Amygdala (tissue), 56 donors: ENCODE measurements around the gene S100A8.
"Not testable (repeated sequence)": the region's sequence is repeated elsewhere in the genome, so short reads cannot be mapped to it uniquely, and the experiment has no call there.

Experiments used
- DNase-seq, 56 donors: peaks; one replicate each; lab custom pipeline; 2025; lab: John Stamatoyannopoulos, UW

The S100A8 gene

DNA sequence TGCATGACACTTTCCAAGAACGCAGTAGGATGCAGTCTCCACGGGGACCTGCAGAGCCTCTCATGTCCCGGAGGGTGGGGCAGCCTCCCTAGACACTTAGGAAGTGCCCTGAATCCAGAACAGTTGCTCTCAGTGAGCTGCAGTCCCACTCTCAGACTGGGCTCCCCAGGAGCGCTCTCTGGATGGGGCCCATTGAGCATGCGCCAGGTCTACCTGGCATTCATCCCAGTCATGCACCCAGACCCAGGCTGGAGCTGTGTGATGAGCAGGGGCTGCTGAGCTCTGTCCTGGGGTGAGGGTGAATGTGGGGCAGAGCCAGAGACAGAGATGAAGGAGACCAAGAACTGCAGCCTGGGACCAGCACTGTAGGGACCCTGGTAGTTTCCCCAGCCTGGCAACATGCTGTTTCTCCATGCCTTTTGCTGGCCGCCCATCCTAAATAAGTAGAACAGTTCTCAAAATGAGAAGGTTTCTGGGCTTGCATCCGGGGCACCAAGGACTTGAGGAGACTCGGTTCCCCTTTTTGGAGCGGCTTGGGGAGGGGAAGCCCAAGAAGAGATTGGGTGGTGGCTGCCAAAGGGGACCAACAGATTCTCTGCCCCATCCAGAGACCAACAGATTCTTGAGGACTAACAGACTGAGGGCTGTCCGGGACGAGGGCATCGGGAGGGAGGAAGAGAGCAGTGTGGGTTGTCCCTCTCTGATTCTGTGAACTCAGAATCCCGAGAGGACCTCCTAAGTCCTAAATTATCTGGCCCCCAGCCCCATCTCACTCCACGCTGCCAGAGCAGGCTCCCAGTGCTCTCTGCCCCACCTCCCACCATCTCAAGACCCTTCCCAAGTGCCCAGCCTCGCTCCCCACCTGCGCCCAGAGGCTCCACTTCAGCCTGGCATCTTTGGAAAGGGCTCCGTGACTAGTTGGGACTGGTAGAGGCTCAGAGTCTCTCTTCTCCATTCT, 41.2 kb downstream of the S100A8 start:
- no peak for DNase-seq

DNA sequence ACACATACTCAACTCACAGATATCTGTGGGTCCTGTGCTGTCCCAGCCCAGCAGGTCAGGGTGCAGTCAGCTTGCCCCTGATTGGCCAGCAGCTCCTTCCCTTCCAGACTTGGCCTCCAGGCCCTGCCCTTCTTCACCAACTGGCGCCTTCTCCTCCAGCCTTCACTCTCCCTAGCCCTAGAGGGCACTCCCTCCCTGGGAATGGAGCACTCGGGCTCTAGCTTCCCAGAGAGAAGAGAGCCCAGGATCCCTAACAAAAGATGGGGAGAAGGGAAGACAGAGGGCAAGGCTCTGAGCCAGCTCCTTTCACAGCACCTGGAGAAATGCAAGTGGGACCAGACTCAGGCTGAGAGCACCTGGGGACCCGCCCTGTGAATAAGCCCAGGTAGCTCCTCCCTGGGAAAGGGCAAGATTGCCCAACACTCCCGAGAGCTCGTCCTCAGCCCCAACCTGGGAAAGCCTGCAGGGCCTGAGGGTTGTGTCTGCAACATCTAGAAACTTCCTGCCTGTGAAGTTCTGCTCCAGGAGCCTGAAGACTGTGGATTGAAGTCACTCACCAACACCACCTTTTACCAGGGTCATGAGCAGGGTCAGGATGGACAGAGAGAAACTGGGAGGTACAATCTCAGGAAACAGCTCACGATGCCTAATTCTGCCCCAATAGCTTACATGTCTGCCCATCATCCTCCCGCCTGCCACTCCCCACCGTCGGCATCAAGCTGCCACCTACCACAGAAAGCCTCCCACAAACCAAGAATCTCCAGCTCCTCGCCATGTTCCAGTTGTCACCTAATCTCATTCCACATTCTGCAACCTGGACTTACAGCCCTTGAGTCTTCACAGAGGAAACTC, 42.1 kb downstream of the S100A8 start, which contains the start of gene PGLYRP4:
PGLYRP4 (minus strand) TSS at position 331 of the 852 bp plus-strand sequence. CDS start 909 bp downstream, outside the sequence.
- no peak for DNase-seq

DNA sequence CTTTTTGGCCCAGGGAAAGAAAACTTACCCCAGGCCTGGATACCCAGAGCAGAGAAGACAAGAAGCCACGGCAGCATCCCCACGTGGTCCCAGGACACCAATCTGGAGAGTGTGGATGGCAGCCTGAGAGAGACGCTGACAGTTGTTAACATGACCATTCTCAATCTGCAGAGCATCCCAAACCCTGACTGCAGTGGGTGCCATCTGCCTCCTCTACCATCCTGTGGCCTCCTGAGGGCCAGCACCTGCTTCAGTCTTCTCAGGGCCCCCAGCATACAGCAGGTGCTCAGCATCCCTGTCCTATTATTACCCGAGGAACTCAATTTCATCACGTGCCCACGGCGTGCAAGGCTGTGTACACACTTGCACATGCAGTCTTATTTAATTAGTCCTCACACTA, 43.0 kb downstream of the S100A8 start:
- DNase-seq: no peak

DNA sequence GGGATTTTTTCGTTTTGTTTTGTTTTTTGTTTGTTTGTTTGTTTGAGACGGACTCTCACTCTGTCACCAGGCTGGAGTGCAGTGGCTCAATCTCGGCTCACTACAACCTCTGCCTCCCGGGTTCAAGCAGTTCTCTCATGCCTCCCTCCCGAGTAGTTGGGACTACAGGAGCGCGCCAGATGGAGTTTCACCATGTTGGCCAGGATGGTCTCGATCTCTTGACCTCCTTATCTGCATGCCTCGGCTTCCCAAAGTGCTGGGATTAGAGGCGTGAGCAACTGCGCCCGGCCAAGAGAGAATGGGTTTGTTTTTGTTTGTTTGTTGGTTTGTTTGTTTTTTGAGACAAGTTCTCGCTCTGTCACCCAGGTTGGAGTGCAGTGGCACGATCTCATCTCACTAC, 43.8 kb downstream of the S100A8 start:
- DNase-seq: not testable (repeated sequence)

DNA sequence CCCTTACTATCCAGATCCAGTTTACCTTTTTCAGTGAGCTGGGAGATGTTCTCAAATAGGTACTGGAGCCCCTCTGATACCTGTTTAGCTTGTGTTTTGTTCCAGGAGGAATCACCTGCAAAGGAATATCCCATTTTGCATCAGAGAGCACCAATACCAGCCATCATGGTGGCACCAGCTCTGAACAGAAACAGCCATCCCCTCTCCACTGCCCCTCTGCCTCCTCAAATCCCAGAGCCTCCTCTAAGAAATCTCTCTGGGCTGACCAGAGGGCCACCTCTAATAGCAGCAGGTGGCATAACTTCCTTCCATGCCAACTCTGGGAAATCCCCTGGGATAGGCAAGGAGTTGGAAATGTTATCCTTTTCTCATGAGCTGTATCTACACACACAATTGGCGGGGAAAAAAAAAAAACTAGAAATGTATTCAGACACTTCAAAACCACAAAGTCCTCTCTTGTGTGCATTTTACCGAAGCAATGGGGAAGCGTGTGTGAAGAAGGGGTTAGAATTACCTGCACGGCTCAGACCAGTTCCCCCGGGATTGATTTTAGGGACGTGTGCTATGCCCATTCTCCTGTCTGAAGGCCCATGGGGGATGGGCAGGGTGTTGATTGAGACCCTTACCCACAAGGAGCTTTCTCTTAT, 44.7 kb downstream of the S100A8 start:
- no peak for DNase-seq

DNA sequence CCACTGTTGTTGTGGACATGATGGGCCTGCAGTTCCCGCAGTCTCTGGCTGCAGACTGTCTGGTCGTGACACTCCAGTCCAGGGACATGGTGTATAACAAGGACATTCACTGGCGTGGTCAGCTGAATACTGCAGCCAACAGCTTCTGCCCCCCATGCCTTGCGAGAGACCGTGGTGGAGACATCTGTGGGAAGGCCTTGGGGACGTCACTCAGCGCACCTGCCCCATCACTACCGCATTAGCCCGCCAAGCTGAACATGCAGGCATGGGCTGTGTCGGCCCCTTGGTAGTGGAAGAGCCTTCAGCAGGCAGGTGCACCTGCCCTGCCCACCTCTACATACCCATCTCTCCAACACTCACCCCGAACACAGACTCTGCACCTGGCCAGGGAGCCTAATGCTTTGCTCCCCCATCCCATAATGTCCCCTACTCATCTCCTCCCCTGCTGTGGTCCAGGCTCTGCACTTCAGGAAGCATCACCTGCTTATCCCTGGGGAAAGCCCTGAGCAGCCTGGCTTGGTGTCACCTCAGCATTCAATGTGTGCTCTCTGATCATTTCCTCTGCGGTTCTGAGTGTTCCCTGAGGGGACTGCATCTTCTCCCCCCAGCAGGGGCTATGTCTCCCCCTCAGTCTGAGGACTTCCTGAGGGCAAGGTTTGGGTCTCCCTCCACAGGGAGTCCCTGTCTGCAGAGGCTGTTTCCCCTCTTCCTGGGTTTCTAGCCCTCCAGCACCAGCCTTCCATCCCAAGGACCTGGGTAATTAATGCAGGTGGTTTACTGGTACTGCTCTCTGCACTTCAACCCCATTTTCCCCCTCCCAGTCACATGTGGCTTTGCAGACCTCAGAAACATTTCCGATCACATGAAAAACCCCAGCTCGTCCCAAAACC, 45.4 kb downstream of the S100A8 start:
- DNase-seq: no peak

DNA sequence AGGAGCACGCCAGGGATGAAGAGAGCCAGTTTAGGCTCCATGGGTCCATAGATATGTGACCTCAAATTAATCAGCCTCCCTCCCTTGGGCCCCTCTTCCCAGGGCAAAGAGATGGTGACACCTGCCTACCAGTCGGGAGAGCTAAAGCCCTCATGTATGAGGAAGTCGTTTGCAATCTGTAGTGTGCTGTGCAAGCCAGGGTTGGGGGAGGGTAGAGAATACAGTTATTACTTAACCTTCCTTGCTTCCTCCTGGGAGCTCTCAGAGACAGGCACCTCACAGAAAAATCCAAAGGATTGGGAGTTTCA, 46.2 kb downstream of the S100A8 start:
- no peak for DNase-seq

DNA sequence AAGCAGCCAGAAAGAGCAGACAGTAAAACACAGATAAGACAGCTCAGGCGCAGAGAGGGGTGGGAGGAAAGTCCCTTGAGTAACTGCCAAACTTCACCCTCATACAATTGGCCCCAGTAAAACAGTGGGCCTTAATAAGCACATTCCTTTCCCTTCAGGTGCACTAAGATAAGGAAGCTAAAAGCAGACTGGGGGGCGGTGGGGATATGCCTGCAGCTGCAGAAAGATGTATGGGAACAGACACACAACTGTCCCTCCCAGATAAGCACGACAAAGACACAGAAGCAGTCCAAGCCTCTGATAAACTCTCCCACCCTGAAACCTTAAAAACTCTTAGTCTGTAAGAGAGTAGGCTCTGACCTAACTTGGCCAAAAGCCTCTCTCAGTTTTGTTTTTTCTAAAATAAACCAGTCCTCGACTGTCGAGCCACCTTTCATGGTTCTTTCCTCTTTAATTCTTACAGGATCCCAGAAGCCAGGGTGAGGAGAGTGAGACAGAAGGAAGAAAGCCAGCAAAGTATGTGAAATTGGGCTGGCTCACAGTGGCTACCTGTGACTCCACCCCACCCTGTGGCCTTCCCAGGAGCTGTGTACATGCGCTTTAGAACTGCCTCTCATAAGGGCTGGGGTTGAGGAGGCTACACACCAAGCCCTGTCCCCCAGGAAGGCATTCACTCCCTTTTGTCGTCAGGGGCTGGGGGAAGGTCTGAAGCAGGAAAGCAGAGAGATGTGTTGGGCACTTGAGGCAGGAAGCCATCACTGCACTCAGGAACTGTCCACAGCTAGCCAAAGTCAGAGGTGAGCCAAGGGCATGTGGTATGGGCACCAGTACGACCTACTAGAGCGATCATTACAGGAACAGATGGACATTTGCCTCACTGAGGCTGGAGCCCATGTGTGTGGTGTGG, 46.8 kb downstream of the S100A8 start:
- DNase-seq: no peak

DNA sequence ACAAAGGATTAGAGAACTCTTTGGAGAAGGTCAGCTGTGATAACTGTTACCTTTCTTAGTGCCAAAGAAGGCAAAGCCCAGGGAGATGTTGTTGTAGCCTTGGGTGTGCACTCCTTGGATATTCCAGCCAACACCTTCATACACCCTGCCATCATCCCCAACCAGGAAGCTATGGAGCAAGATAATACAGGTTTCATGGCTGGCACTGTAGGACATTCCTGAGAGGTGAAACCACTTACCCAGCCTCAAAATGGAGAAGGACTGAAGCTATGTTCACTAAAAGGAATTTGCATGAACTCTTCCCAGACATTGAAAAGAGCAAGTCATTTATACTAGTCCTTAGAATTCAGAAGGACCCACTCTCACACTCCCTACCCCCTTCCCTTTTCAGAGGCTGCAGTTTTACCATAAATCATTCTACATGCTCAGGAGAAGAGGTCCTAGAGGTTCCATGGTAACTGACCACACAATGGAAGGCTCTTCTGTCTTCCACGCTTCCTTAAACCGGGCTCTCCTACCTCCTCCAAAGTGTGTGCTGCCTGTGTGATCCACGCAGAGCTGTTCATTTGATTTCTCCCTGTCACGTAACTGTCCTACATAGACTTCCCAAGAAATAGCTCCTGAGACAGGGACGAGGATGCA, 47.7 kb downstream of the S100A8 start:
- no peak for DNase-seq

DNA sequence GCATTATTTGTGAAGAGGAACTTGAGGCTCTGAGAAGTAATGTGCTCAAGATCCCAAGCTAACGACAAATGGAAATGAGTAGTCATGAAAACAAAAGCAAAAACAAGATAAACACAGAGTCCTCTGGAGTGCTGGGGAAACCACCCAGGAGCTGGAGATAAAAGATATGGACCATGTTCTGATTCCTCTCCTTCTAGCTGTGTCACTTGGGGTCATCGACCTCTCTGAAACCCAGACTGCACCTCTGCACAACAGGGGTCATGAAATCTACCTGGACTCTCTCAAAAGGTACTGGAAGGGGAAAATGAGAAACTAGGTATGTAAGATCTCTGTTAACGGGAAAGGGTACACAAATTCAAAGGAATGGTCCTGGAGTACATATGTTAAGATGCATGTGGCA, 48.7 kb downstream of the S100A8 start:
- DNase-seq: no peak

DNA sequence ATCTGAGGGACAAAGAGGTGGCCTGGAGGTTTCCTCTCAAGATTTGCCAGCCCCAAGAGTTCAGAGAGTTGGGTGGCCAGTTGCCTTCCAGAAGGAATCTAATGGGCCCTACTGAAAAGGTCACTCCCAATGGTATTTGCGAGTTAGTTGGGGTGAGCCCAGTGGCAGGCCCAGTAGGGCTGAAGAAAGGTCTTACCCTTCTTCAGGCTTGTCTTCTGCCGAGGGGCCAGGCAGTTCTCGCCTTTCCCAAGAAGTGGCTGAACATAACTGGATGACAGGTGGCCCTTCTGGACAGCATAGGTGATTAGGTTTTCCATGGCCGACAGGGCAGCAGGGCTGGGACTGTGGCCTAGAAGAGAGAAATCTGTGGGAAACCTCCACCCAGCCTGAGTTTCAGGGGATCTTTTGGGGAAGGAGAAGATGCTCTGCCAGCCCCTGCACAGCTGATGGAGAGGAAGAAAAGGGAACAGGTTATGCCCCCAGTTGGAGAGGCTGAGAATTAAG, 49.4 kb downstream of the S100A8 start:
- DNase-seq: no peak

DNA sequence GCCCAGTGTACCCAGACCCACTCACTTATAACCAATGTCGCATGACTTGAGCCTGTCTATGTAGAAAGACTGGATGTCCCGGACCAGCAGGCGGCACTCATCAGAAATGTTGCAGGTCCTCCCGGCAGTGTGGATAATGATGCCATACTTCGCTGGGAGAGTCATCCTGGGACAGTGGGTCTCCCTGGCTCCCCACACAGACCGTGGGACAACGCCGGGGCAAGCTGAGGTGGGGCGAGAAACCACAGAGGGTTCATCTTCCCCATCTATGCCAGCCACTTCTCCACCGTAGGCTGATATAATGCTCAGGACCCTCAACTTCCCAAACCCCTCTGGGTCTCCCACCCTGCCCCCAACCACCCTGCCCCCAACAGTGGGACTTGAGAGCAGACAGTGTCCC, 50.5 kb downstream of the S100A8 start:
- DNase-seq: no peak
